ENCODE measurements around the gene ANGPTL8.

The ANGPTL8 gene

DNA sequence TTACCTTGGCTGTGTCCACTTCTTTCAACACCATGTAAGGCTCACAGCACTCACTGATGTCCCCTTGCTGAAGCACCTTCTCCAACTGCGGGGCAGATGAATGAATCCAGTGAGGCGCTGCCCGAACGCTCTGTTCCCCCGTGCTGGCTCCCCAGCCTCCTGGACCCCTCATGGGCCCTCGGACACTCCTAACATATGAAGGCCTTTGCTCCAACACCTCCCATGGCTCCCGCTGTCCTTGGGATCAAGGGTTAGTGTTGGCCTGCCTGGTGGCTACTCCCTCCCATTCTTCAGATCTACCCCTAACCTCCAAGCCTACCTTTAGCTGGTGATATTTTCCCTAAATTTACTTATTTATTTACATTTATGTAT lies 4.4 kb downstream of the ANGPTL8 start:
- TF ChIP-seq EP300 (IDR thresholded peaks at IDR 0.05; ENCODE audit: borderline replicate concordance), result no peak
- no peak for TF ChIP-seq NFIC (IDR thresholded peaks at IDR 0.05)
- no peak for TF ChIP-seq YY1 (IDR thresholded peaks at IDR 0.05; ENCODE audit: low read depth)
- TF ChIP-seq, protein P1, sequence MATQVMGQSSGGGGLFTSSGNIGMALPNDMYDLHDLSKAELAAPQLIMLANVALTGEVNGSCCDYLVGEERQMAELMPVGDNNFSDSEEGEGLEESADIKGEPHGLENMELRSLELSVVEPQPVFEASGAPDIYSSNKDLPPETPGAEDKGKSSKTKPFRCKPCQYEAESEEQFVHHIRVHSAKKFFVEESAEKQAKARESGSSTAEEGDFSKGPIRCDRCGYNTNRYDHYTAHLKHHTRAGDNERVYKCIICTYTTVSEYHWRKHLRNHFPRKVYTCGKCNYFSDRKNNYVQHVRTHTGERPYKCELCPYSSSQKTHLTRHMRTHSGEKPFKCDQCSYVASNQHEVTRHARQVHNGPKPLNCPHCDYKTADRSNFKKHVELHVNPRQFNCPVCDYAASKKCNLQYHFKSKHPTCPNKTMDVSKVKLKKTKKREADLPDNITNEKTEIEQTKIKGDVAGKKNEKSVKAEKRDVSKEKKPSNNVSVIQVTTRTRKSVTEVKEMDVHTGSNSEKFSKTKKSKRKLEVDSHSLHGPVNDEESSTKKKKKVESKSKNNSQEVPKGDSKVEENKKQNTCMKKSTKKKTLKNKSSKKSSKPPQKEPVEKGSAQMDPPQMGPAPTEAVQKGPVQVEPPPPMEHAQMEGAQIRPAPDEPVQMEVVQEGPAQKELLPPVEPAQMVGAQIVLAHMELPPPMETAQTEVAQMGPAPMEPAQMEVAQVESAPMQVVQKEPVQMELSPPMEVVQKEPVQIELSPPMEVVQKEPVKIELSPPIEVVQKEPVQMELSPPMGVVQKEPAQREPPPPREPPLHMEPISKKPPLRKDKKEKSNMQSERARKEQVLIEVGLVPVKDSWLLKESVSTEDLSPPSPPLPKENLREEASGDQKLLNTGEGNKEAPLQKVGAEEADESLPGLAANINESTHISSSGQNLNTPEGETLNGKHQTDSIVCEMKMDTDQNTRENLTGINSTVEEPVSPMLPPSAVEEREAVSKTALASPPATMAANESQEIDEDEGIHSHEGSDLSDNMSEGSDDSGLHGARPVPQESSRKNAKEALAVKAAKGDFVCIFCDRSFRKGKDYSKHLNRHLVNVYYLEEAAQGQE (IDR thresholded peaks at IDR 0.05; ENCODE audit: low read depth), result no peak

DNA sequence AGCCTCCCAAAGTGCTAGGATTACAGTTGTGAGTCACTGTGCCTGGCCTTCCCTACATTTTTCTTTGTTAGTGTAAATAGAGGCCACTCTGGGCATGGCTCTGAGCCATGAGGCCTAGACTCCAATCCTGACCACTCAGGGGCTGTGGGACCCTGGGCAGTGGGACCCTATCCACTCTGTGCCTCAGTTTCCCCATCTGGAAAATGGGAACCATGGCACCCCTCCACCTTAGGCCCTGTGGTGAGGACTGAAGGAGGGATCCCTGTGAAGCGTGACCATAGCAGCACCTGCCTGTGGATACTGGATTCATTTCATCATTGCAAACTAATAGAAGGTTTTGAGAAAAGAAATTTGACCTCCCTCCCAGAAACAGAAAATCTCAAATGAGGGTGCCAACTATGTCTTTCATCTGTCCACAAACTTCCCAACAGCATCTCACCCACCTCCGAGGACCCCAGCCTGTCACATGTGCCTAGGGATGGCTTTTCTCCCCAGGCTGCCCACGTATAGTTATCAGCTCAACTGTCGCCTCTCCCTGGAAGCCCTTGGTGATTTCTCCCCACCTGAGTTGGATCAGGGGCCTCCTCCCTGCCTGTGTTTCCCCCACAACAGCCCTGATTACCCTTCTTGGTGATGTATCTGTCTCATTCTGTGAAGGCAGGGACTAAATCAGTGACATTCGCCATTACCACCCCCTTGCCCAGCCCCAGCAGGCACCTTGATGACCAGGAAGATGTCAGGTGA lies 5.6 kb downstream of the ANGPTL8 start:
- TF ChIP-seq NFIC (IDR thresholded peaks at IDR 0.05) (no peak), TAF1 (IDR thresholded peaks at IDR 0.05; ENCODE audit: low read depth) (no peak), FOXM1 (IDR thresholded peaks at IDR 0.05; ENCODE audit: borderline replicate concordance, low read depth) (no peak)

DNA sequence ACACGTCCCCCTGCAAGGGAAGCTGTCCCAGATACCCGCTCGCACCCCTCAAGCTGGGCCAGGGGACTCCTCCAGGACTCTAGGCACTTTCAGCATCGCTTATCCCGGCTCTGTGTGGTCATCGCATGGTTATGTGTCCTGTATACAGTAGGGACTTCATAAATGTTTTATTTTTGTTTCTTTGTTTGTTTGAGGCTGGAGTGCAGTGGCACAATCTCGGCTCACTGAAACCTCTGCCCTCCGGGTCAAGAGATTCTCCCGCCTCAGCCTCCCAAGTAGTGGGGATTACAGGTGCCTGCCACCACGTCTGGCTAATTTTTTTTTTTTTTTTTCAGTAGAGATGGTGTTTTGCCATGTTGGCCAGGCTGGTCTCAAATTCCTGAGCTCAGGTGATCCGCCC lies 7.5 kb downstream of the ANGPTL8 start:
- no peak for TF ChIP-seq ZBTB7A (IDR thresholded peaks at IDR 0.05; ENCODE audit: low read depth)

DNA sequence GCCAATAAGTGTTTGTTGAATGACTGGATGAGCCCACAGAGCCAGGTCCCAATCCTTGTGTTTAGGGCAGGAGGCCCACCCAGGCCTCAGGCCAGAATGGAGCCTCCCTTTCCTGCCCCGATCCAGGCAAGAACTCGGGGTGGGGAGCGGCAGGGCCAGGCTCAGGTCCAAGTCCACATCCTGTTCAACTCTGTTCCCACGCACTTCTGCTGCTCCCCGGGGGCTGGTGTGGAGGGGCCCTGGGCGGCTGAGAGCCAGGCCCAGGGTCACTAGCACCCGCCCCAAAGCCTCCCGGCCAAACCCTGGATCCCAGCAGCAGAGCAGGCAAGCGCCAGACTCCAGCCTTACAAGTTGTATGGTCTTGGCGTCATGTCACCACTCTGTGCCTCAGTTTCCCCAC lies 8.0 kb downstream of the ANGPTL8 start:
- TF ChIP-seq CREB1 (IDR thresholded peaks at IDR 0.05; ENCODE audit: low read depth), result no peak
- TF ChIP-seq RAD21 (IDR thresholded peaks at IDR 0.05; ENCODE audit: low read depth), result no peak
- no peak for TF ChIP-seq ZBTB7A (IDR thresholded peaks at IDR 0.05; ENCODE audit: low read depth)
- no peak for TF ChIP-seq TEAD4 (IDR thresholded peaks at IDR 0.05)
- TF ChIP-seq YY1 (IDR thresholded peaks at IDR 0.05; ENCODE audit: low read depth), result no peak
- no peak for TF ChIP-seq EP300 (IDR thresholded peaks at IDR 0.05; ENCODE audit: borderline replicate concordance)
- TF ChIP-seq, protein P1 (IDR thresholded peaks at IDR 0.05; ENCODE audit: low read depth), result no peak
- TF ChIP-seq, protein P2, sequence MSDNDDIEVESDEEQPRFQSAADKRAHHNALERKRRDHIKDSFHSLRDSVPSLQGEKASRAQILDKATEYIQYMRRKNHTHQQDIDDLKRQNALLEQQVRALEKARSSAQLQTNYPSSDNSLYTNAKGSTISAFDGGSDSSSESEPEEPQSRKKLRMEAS (IDR thresholded peaks at IDR 0.05), result no peak
- TF ChIP-seq TCF12 (IDR thresholded peaks at IDR 0.05; ENCODE audit: low read depth), result no peak
- TF ChIP-seq TAF1 (IDR thresholded peaks at IDR 0.05; ENCODE audit: low read depth), result no peak
- TF ChIP-seq CEBPB (IDR thresholded peaks at IDR 0.05), result no peak
- no peak for TF ChIP-seq EGR1 (IDR thresholded peaks at IDR 0.05)
- TF ChIP-seq, protein P3, sequence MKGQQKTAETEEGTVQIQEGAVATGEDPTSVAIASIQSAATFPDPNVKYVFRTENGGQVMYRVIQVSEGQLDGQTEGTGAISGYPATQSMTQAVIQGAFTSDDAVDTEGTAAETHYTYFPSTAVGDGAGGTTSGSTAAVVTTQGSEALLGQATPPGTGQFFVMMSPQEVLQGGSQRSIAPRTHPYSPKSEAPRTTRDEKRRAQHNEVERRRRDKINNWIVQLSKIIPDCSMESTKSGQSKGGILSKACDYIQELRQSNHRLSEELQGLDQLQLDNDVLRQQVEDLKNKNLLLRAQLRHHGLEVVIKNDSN (IDR thresholded peaks at IDR 0.05), result no peak
- no peak for TF ChIP-seq NFIC (IDR thresholded peaks at IDR 0.05)
- no peak for TF ChIP-seq FOXM1 (IDR thresholded peaks at IDR 0.05; ENCODE audit: borderline replicate concordance, low read depth)

DNA sequence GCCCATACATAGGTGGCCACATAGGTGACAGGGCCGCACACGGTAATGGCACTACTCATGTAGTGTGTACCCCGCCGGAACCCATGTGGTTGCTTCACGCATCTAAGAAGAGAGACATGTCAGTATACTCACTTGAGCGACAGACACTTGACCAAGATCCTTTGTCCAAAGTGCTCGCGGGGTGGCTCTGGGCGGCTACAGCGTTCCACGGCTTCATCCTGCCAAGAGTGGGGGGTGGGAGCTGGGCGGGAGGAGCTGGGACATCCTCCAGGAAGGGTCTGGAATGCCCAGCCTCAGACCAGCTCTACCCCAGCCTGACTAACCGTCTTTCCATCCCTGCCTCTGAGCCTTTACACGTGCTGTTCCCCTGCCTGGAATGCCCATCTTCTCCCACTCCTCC lies 8.5 kb downstream of the ANGPTL8 start:
- no peak for TF ChIP-seq ZBTB7A (IDR thresholded peaks at IDR 0.05; ENCODE audit: low read depth)
- no peak for TF ChIP-seq TCF12 (IDR thresholded peaks at IDR 0.05; ENCODE audit: low read depth)
- TF ChIP-seq RAD21 (IDR thresholded peaks at IDR 0.05; ENCODE audit: low read depth), result no peak
- TF ChIP-seq NFIC (IDR thresholded peaks at IDR 0.05), result no peak
- TF ChIP-seq, protein P3 (IDR thresholded peaks at IDR 0.05), result no peak
- TF ChIP-seq EGR1 (IDR thresholded peaks at IDR 0.05), result no peak
- no peak for TF ChIP-seq EP300 (IDR thresholded peaks at IDR 0.05; ENCODE audit: borderline replicate concordance)
- no peak for TF ChIP-seq TEAD4 (IDR thresholded peaks at IDR 0.05)

DNA sequence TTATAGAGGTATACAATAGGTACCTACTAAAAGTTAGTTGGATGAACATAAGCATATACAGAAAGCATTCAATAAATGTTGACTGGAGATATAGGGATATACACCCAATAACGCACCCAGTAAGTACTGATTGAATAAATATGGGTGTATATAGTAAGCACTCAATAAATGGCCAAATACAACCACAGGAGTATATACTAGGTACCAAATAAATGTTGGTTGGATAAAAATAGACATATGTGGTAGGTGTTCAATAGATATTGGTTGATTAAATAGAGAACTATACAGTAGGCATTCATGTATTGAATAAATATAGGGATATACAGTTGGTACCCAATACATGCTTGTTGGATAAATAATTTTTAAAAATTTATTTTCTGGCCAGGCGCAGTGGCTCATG lies 9.4 kb downstream of the ANGPTL8 start:
- TF ChIP-seq ZBTB7A (IDR thresholded peaks at IDR 0.05; ENCODE audit: low read depth), result no peak
- no peak for TF ChIP-seq NFIC (IDR thresholded peaks at IDR 0.05)
- TF ChIP-seq TCF12 (IDR thresholded peaks at IDR 0.05; ENCODE audit: low read depth), result no peak
- TF ChIP-seq, protein P2 (IDR thresholded peaks at IDR 0.05), result no peak
- no peak for TF ChIP-seq RAD21 (IDR thresholded peaks at IDR 0.05; ENCODE audit: low read depth)
- TF ChIP-seq EP300 (IDR thresholded peaks at IDR 0.05; ENCODE audit: borderline replicate concordance), result no peak
- no peak for TF ChIP-seq TAF1 (IDR thresholded peaks at IDR 0.05; ENCODE audit: low read depth)
- no peak for TF ChIP-seq EGR1 (IDR thresholded peaks at IDR 0.05)
- TF ChIP-seq YY1 (IDR thresholded peaks at IDR 0.05; ENCODE audit: low read depth), result no peak
- no peak for TF ChIP-seq FOXM1 (IDR thresholded peaks at IDR 0.05; ENCODE audit: borderline replicate concordance, low read depth)
